Middle frontal gyrus (tissue), 1 donor: ENCODE data around the gene PSMC3IP.
A peak's percentile ranks its signal among the peaks of the same experiment; 100 is the strongest.
"Not testable (repeated sequence)": the region's sequence is repeated elsewhere in the genome, so short reads cannot be mapped to it uniquely, and the experiment has no call there.

Experiments
- DNase-seq: peaks from one replicate; pipeline ENCODE4 v3.0.0-alpha.2; 2015; ENCODE audit warnings: low spot score; ENCODE audit errors: extremely low spot score

Gene PSMC3IP

DNA sequence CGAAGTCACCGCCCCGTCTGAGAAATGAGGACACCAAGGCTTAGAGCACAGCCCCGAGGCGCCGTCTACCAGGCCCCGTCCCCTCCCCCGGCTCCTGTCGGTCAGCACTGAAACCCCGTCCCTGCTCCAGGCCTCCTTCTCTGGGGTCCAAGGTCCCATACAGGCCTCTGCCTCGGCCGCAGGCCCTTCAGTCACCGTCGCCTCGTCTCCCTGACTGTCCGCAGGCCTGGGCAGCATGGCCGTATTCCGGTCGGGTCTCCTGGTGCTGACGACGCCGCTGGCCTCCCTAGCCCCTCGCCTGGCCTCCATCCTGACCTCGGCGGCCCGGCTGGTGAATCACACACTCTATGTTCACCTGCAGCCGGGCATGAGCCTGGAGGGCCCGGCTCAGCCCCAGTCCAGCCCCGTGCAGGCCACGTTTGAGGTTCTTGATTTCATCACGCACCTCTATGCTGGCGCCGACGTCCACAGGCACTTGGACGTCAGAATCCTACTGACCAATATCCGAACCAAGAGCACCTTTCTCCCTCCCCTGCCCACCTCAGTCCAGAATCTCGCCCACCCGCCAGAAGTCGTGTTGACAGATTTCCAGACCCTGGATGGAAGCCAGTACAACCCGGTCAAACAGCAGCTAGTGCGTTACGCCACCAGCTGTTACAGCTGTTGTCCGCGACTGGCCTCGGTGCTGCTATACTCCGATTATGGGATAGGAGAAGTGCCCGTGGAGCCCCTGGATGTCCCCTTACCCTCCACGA, 15.0 kb downstream of the PSMC3IP start:
- no peak for DNase-seq

DNA sequence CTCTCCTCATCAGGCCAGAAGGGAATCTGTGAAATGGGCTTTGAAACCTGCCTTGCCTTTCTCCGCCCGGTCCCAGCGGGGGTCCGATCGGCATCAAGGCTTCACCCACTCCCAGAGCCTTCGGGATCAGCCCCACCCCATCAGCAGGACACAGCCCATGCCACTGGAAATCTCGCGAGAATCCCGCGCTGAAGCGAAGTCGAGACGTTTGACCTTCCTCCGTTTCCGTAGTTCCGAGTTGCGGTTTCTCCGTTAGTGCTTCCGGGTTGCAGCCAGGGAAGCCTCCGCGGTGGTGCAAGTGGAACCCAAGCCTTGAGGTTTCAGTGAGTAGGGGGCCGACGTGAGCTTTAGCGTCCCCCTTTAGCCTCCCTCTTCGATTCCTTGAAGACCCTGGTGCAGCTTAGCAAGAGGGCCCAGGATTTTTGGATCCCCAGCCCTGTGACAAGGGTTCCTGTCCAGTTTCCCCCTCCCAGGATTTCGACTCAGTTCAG, 15.6 kb downstream of the PSMC3IP start, which contains the start of gene COASY:
Gene COASY (plus strand): TSS at position 252 of the 491 bp plus-strand sequence. CDS start 475 bp downstream, outside the sequence.
- peak; percentile 93 for DNase-seq

DNA sequence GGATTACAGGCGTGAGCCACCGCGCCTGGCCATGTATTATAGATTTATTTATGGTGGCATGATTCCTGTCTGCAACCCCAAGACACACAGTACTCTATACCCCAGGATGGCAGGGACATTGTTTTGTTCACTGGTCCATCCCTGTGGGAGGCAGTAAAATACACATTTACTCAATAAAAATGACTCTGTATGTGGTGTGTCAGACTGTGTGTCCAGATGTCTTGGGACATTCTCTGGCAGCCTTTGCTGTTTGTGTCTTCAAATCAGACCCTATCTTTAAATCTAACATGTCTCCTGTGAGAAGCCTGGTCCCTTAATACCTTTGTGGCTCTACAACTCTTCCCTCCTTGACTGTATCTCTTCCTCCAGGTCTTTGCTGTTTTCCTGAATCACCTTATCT, 17.3 kb downstream of the PSMC3IP start:
- DNase-seq = no peak

DNA sequence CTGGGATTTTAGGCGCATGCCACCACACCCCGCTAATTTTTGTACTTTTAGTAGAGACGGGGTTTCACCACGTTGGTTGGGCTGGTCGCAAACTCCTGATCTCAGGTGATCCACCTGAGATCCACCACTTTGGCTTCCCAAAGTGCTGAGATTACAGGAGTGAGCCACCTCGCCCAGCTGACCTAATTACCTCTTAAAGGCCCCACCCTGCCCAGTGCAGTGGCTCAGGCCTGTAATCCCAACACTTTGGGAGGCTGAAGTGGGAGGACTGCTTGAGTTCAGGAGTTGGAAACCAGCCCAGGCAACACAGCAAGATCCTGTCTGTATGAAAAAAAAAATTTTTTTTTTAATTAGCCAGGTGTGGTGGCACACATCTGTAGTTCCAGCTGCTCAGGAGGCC, 18.5 kb downstream of the PSMC3IP start:
- DNase-seq = no peak

DNA sequence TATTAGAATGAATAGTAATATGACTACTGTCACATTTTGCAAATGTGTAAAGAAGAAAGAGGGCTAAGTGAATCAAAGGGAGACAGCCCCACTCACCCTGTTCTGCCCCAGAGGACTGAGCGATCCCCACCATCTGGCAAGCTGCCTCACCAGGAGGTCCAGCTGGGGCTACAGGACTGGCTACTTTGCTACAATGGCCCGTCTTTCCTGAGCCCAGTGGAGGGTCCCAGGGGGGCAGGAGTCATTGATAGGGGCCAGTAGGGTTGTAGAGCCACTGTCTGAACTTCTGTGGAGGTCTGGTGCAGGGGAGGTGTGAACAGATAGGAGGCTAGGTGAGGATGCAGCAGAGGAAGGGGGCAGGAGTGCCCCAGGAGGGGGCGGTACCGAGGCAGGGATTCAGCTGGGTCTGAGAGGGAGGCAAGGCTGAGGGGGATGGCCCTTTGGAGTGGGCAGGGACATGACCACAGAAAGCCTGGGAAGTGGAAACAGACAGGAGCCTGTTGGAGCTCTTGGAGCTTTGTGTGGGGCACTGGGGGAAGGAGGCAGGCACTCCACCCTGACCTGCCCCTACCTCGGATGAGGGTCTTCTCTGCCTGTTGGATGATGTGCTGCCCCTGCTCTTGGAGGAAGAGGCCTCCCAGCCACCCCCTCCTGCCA, 21.4 kb downstream of the PSMC3IP start:
- DNase-seq = not testable (repeated sequence)

DNA sequence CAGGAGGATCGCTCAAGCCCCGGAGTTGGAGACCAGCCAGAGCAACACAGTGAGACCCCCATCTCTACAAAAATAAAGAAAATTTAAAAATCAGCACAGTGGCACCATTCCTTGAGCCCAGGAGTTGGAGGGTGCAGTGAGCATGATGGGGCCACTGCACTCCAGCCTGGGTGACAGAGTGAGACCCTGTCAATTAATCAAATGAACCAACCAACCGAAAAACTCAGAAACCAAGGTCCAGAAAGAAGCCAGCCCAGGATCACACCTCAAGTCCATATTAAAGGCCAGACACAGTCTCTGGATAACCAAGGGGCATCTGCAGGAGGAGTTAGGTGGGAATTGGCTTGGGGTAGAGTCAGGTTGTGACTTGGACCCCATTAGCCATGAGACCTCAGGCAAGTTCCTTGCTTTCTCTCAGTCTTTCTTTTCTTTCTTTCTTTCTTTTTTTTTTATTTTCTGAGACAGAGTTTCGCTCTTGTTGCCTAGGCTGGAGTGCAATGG, 22.4 kb downstream of the PSMC3IP start:
- no peak for DNase-seq

DNA sequence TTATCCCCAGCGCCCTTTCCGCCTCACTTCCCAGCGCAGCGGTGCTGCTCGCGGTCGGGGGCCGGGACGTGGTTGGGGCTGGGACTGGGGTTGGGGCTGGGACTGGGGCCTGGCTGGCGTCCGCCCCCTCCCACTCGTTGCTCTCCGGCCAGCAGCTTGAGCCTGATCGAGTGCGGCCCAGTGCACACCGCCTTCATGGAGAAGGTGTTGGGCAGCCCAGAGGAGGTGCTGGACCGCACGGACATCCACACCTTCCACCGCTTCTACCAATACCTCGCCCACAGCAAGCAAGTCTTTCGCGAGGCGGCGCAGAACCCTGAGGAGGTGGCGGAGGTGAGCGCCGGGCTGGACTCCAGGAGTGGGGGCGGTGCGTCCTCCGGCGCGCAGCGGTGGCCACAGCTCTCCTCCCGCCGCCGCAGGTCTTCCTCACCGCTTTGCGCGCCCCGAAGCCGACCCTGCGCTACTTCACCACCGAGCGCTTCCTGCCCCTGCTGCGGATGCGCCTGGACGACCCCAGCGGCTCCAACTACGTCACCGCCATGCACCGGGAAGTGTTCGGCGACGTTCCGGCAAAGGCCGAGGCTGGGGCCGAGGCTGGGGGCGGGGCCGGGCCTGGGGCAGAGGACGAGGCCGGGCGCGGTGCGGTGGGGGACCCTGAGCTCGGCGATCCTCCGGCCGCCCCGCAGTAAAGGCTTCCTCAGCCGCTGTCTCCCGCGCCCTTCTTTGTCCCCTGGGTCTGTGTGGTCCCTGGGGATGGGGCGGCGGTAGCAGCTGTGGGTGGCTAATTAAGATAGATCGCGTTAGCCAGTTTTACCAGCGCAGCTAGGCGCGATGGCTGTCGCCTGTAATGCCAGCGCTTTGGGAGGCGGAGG, 23.0 kb downstream of the PSMC3IP start:
- DNase-seq = peak; percentile 78

DNA sequence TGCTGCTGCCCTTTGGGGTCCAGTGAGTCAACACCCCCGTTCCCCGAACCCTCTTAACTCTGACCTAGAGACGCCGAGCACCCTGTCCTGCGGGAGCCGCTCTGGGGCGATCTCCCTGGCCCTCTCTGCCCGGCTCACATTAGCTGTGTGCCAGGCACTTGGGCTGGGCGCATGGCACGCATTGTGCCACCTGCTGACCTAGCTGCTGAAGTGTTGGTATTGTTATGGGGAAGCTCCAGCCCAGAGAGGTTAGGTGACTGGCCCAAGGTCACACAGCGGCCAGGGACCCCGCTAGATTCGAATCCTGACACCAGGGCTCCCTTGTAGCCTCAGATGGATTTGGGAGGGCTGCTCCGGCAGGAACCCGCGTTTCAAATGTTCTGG, 23.7 kb downstream of the PSMC3IP start:
- DNase-seq = no peak

DNA sequence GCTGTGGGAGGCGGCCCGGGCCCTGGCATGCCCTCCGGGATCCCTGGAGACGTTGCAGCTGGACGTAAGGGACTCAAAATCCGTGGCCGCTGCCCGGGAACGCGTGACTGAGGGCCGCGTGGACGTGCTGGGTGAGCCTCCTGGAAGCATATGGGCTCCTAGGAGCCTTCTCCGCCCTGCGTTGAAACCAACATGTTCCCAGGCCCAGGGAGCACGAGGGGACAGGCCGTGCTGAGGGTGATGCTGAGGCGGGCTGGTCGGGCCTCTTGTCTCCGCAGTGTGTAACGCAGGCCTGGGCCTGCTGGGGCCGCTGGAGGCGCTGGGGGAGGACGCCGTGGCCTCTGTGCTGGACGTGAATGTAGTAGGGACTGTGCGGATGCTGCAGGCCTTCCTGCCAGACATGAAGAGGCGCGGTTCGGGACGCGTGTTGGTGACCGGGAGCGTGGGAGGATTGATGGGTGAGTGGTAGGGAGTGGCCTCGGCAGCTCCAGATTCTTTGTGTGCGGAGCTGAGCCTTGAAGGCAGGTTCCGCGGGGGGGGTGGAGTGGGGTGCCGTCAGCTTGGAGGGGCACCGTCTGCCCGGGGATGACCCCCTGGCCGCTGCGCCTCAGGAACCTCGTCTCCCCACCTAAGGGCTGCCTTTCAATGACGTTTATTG, 24.2 kb downstream of the PSMC3IP start:
- no peak for DNase-seq

DNA sequence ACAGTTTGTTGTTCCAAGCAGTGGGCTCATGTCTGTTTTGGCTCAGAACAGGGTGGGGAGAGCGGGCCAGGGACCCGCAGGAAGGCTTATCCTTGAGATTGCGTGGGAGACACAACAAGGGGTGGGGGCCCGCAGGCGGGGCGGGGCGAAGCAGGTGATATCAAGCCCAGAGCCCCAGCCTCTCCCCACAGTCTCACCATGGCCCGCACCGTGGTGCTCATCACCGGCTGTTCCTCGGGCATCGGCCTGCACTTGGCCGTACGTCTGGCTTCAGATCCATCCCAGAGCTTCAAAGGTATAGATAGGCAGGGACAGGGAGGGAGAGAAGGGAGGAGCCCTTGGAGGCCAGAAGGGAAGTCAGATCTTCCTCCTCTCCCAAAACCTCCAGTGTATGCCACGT, 24.8 kb downstream of the PSMC3IP start, which contains the start of gene HSD17B1:
Gene HSD17B1 (plus strand): TSS at position 188 of the 400 bp plus-strand sequence. CDS start 11 bp downstream, at position 199.
- not testable (repeated sequence) for DNase-seq

DNA sequence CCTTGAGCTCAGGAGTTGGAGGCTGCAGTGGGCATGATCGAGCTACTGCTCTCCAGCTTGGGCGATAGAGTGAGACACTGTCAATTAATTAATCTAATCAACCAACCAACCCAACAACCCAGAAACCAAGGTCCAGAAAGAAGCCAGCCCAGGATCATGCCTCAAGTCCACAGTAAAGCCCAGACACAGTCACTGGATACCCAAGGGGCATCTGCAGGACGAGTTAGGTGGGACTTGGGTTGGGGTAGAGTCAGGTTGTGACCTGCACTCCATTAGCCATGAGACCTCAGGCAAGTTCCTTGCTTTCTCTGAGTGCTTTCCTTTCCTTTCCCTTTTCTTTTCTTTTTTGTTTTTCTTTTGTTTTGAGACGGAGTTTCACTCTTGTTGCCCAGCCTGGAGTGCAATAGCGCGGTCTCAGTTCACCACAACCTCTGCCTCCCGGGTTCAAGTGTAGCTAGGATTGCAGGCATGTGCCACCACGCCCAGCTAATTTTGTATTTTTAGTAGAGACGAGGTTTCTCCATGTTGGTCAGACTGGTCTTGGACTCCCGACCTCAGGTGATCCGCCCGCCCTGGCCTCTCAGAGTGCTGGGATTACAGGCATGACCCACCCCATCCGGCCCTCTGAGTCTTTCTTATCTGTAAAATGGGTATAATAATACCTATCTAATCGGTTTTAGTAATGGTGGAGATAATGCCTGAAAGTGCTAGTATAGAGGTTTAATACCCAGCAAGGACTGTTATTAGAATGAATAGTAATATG, 28.4 kb downstream of the PSMC3IP start:
- DNase-seq = no peak

DNA sequence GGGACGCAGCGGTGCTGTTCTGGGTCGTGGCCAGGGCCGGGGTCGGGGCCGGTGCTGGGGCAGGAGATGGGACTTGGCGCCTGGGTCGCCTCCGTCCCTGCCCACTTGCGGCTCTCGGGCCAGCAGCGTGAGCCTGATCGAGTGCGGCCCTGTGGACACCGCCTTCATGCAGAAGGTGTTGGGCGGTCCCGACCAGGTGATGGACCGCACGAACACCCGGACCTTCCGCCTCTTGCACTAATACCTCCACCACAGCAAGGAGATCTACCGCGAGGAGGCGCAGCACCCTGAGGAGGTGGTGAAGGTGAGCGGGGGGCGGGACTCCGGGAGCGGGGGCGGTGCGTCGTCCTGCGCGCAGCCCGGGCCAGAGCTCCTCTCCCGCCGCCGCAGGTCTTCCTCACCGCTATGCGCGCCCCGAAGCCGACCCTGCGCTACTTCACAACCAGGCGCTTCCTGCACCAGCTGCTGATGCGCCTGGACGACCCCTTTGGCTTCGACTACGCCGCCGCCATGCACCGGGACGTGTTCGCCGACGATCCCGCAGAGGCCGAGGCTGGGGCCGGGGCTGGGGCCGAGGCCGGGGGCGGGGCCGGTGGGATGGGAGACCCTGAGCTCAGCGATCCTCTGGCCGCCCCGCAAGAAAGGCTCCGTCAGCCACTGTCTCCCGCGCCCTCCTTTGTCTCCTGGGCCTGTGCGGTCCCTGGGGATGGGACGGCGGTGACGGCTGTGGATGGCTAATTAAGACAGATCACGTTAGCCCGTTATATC, 29.3 kb downstream of the PSMC3IP start:
- no peak for DNase-seq

DNA sequence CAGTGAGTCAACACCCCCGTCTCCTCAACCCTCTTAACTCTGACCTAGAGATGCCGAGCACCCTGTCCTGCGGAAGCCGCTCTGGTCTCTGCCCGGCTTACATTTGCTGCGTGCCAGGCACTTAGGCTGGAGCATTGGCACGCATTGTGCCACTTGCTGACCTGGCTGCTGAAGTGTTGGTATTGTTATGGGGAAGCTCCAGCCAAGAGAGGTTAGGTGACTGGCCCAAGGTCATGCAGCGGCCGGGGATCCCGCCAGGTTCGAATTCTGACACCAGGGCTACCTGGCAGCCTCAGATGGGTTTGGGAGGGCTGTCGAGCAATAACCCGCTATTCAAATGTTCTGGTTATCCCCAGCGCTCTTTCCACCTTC, 29.8 kb downstream of the PSMC3IP start:
- DNase-seq = no peak

DNA sequence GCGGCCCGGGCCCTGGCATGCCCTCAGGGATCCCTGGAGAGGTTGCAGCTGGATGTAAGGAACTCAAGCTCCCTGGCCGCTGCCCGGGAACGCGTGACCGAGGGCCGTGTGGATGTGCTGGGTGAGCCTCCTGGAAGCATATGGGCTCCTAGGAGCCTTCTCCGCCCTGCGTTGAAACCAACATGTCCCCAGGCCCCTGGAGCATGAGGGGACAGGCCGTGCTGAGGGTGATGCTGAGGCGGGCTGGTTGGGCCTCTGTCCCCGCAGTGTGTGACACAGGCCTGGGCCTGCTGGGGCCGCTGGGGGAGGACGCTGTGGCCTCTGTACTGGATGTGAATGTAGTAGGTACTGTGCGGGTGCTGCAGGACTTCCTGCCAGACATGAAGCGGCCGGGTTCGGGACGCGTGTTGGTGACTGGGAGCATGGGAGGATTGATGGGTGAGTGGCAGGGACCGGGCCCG, 30.5 kb downstream of the PSMC3IP start:
- no peak for DNase-seq

DNA sequence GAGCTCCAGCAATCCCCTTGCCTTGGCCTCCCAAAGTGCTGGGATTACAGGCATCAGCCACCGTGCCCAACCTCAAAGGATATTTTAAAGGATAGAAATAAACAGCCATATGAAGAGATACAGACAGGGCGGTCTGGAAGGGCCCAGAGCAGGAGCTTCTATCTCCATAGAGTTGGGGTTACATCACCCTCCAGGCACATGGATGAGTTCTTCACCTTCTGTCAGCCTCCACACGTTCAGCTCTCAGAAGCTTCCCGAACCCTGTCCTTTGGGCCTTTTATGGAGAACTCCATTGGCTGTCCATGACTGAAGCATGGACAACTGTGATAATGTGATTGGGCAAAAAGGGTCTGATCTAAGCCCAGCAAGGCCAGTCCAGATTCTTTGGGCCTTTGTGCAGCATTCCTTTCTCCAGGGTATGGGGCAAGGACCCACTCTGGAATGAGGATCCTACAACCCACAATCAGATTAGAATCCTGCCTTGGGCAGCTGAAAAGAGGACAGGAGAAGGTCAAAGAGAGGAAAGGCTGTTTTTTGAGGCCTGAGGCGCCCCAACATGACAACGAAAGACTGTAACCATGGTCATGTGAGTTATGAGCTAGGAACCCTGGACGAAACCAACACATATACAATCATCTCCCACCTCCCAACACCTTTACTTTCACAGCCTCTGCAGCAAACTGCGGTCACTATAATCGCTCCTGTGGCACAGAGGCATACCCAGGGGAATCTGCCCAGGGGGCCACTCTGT, 31.6 kb downstream of the PSMC3IP start:
- DNase-seq = not testable (repeated sequence)

DNA sequence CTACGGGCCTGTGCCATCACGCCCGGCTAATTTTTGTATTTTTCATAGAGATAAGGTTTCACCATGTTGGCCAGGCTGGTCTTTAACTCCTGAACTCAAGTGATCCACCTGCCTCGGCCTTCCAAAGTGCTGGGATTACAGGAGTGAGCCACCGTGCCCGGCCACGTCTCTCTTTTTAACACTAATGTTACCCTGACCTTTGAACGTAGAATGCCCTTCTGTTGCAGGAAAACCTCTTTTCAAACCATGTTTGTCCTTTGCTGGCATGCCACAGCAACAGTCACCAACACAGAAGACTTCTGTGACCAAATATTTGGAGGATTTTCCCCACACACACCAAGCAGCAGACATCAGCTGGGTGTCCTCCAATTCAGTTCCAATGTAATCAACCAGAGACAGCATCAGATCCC, 32.6 kb downstream of the PSMC3IP start:
- no peak for DNase-seq

DNA sequence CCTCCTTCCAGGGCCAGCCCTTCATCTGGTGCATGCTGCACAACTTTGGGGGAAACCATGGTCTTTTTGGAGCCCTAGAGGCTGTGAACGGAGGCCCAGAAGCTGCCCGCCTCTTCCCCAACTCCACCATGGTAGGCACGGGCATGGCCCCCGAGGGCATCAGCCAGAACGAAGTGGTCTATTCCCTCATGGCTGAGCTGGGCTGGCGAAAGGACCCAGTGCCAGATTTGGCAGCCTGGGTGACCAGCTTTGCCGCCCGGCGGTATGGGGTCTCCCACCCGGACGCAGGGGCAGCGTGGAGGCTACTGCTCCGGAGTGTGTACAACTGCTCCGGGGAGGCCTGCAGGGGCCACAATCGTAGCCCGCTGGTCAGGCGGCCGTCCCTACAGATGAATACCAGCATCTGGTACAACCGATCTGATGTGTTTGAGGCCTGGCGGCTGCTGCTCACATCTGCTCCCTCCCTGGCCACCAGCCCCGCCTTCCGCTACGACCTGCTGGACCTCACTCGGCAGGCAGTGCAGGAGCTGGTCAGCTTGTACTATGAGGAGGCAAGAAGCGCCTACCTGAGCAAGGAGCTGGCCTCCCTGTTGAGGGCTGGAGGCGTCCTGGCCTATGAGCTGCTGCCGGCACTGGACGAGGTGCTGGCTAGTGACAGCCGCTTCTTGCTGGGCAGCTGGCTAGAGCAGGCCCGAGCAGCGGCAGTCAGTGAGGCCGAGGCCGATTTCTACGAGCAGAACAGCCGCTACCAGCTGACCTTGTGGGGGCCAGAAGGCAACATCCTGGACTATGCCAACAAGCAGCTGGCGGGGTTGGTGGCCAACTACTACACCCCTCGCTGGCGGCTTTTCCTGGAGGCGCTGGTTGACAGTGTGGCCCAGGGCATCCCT, 34.1 kb downstream of the PSMC3IP start:
- no peak for DNase-seq
